NCI-H2196 (cell line): ENCODE data around the gene CTTNBP2NL.
"Not testable (repeated sequence)": the region's sequence is repeated elsewhere in the genome, so short reads cannot be mapped to it uniquely, and the experiment has no call there.

ENCODE experiments used
- DNase-seq: peaks from one replicate; lab custom pipeline; 2025; ENCODE audit not compliant: unreplicated experiment; lab: John Stamatoyannopoulos, UW

Gene CTTNBP2NL

GRCh38 chr1:112423207-112423606 is 27.2 kb downstream of the CTTNBP2NL start:
- no peak for DNase-seq

GRCh38 chr1:112423666-112424065 is 27.7 kb downstream of the CTTNBP2NL start:
- not testable (repeated sequence) for DNase-seq

- DNase-seq, result no peak
These were observed 33.7 kb downstream of the CTTNBP2NL start for GRCh38 chr1:112429749-112430148.

GRCh38 chr1:112431038-112431437 is 35.0 kb downstream of the CTTNBP2NL start:
- no peak for DNase-seq

GRCh38 chr1:112435448-112435847 is 39.4 kb downstream of the CTTNBP2NL start:
- DNase-seq, result no peak

- no peak for DNase-seq
These were observed 40.6 kb downstream of the CTTNBP2NL start for GRCh38 chr1:112436384-112437156.

GRCh38 chr1:112438156-112438555 is 42.1 kb downstream of the CTTNBP2NL start:
- DNase-seq, result not testable (repeated sequence)

- no peak for DNase-seq
These were observed 43.6 kb downstream of the CTTNBP2NL start for GRCh38 chr1:112439592-112439991.

- DNase-seq, result no peak
These were observed 44.6 kb downstream of the CTTNBP2NL start for GRCh38 chr1:112440574-112440973.

GRCh38 chr1:112444269-112444668 is 48.3 kb downstream of the CTTNBP2NL start:
- DNase-seq, result no peak

GRCh38 chr1:112445596-112445995 is 49.6 kb downstream of the CTTNBP2NL start:
- no peak for DNase-seq

GRCh38 chr1:112446411-112446810 is 50.4 kb downstream of the CTTNBP2NL start:
- no peak for DNase-seq

GRCh38 chr1:112448904-112449629 is 53.1 kb downstream of the CTTNBP2NL start:
- no peak for DNase-seq

- no peak for DNase-seq
These were observed 53.6 kb downstream of the CTTNBP2NL start for GRCh38 chr1:112449630-112449983.

GRCh38 chr1:112450773-112451172 is 54.8 kb downstream of the CTTNBP2NL start:
- no peak for DNase-seq

- not testable (repeated sequence) for DNase-seq
These were observed 55.3 kb downstream of the CTTNBP2NL start for GRCh38 chr1:112451301-112451700.

GRCh38 chr1:112453876-112454275 is 57.9 kb downstream of the CTTNBP2NL start:
- no peak for DNase-seq

- no peak for DNase-seq
These were observed 58.3 kb downstream of the CTTNBP2NL start for GRCh38 chr1:112454316-112454715.

- no peak for DNase-seq
These were observed 61.2 kb downstream of the CTTNBP2NL start for GRCh38 chr1:112457241-112457640.

GRCh38 chr1:112457955-112458354 is 61.9 kb downstream of the CTTNBP2NL start:
- DNase-seq, result no peak

- DNase-seq, result no peak
These were observed 62.7 kb downstream of the CTTNBP2NL start for GRCh38 chr1:112458756-112459155.

GRCh38 chr1:112460615-112461014 is 64.6 kb downstream of the CTTNBP2NL start:
- DNase-seq, result no peak
